HepG2 (cell line): ENCODE results near the gene TMIGD3. TPM values are rescaled to one million over a fixed set of nuclear protein-coding genes. Genes with fewer than 3 reads are reported as not detected.
A peak's percentile ranks its signal among the peaks of the same experiment; 100 is the strongest.

Experiments
- CBFB ChIP-seq: sonication (generic); formaldehyde crosslinking; IDR thresholded peaks from 2 replicates; pipeline ENCODE4 v1.4.0; 2020; ENCODE audit warnings: missing genetic modification reagents
- CEBPG ChIP-seq: IDR thresholded peaks from 2 replicates; pipeline ENCODE4 v1.6.1; 2016
- FOXP1 ChIP-seq, 2 experiments: fragments of 450-650 bp in 1 of 2; IDR thresholded peaks; 2 replicates each; pipeline ENCODE4 v1.6.1; 2017 to 2018; ENCODE audit warnings: antibody characterized with exemption in 1 of 2
- GFI1 ChIP-seq: sonication (generic); formaldehyde crosslinking; IDR thresholded peaks from 2 replicates; pipeline ENCODE4 v1.5.0; 2020; ENCODE audit warnings: missing genetic modification reagents, mild to moderate bottlenecking, borderline replicate concordance
- ISX ChIP-seq: sonication (generic); formaldehyde crosslinking; conservative IDR thresholded peaks from 2 replicates; pipeline ENCODE4 v1.5.0; 2020; ENCODE audit warnings: missing genetic modification reagents
- MNT ChIP-seq: fragments of 450-650 bp; IDR thresholded peaks from 2 replicates; pipeline ENCODE4 v1.6.1; 2016
- SOX13 ChIP-seq, 3 experiments: fragments of 450-650 bp in 1 of 3; sonication (generic) in 1 of 3; formaldehyde crosslinking in 1 of 3; IDR thresholded peaks in 2 of 3; conservative IDR thresholded peaks in 1 of 3; 2 replicates each; pipeline versions ENCODE4 v1.5.0 to v1.6.1; 2016 to 2020; ENCODE audit warnings: antibody characterized with exemption in 1 of 3, mild to moderate bottlenecking in 1 of 3, missing compliant biosample characterization in 1 of 3, missing genetic modification reagents in 1 of 3, moderate library complexity in 1 of 3
- SRSF1 ChIP-seq: fragments of 200-400 bp; formaldehyde crosslinking; optimal IDR thresholded peaks from 2 replicates; pipeline ENCODE3; 2017; ENCODE audit warnings: mild to moderate bottlenecking, low read depth, low read length, moderate library complexity
- TEAD2 ChIP-seq: sonication (generic); formaldehyde crosslinking; IDR thresholded peaks from 2 replicates; pipeline ENCODE4 v1.9.0; 2021; ENCODE audit warnings: missing genetic modification reagents
- ZBTB40 ChIP-seq, 2 experiments: fragments of 450-650 bp in 1 of 2; sonication (generic) in 1 of 2; formaldehyde crosslinking in 1 of 2; IDR thresholded peaks; 2 replicates each; pipeline versions ENCODE4 v1.6.1 to v1.8.0; 2016 to 2022; ENCODE audit warnings: antibody characterized with exemption in 1 of 2, mild to moderate bottlenecking in 1 of 2, missing genetic modification reagents in 1 of 2
- ZNF333 ChIP-seq: sonication (generic); formaldehyde crosslinking; IDR thresholded peaks from 2 replicates; pipeline ENCODE4 v1.4.0; 2020; ENCODE audit warnings: mild to moderate bottlenecking, missing genetic modification reagents, borderline replicate concordance
- ZNF550 ChIP-seq: sonication (generic); formaldehyde crosslinking; IDR thresholded peaks from 2 replicates; pipeline ENCODE4 v1.4.0; 2020; ENCODE audit warnings: mild to moderate bottlenecking, missing genetic modification reagents, borderline replicate concordance
- polyA plus RNA-seq, 8 experiments: library from polyadenylated mRNA; depleted of rRNA in 3 of 8; stranded (reverse) in 7 of 8; unstranded in 1 of 8; fragments of >200 nt; fragmentation: Illumina TruSeq in 4 of 8; extraction: Trizol in 4 of 8; gene quantifications; 2 replicates each; pipeline versions ENCODE4 v1.2.1 to v1.2.3, GENCODE V29; 2011 to 2016; ENCODE audit warnings: low read depth in 4 of 8, missing spikeins in 1 of 8, mixed read lengths in 1 of 8; ENCODE audit not compliant: insufficient read depth in 1 of 8
- total RNA-seq, 5 experiments: library from RNA; depleted of rRNA; stranded (reverse); fragments of >200 nt; fragmentation: Illumina TruSeq; extraction: Trizol; gene quantifications; 2 replicates each; pipeline ENCODE4 v1.2.3, GENCODE V29; 2016; ENCODE audit warnings: low read depth in 1 of 5

Gene TMIGD3
- total and polyA plus RNA-seq, 2 of the 13 experiments (the other 11 are each of a cell fraction or from before 2014, with no cell fraction given): not detected

- TF ChIP-seq ZNF333 (CRISPR knock-in tag): no peak
- peak; percentile 71 for TF ChIP-seq ZBTB40 (IDR thresholded peaks at IDR 0.05)
- TF ChIP-seq ZBTB40 (CRISPR knock-in tag; IDR thresholded peaks at IDR 0.05): peak; percentile 95
- TF ChIP-seq SRSF1: no peak
- TF ChIP-seq FOXP1 (IDR thresholded peaks at IDR 0.05): no peak
- 0 out of 2 replicates have a peak, but pooled peaks have one; percentile 13 for TF ChIP-seq FOXP1 (CRISPR knock-in tag; IDR thresholded peaks at IDR 0.05)
- no peak for TF ChIP-seq SOX13 (IDR thresholded peaks at IDR 0.05)
- peak in 1 of 2 experiments; percentile 61; a peak in 1 of 4 replicates for TF ChIP-seq SOX13 (CRISPR knock-in tag; conservative IDR thresholded peaks at IDR 0.05 in 1 of 2, IDR thresholded peaks at IDR 0.05 in 1 of 2)
- no peak for TF ChIP-seq ISX (CRISPR knock-in tag)
- no peak for TF ChIP-seq MNT
- no peak for TF ChIP-seq CBFB (CRISPR knock-in tag)
- TF ChIP-seq GFI1 (CRISPR knock-in tag): 0 out of 2 replicates have a peak, but pooled peaks have one; percentile 40
- no peak for TF ChIP-seq ZNF550 (CRISPR knock-in tag)
- TF ChIP-seq CEBPG: 0 out of 2 replicates have a peak, but pooled peaks have one; percentile 5
- TF ChIP-seq TEAD2 (CRISPR knock-in tag): no peak
Measured at GRCh38 chr1:111551623-111552411, 48.4 kb upstream of the TMIGD3 start (continued).
